GM13977 (cell line): ENCODE data around the gene C1orf87.

Experiments used
- DNase-seq: peaks from one replicate; pipeline ENCODE4 v3.0.0; 2012; ENCODE audit warnings: low spot score
- CTCF ChIP-seq: IDR thresholded peaks from 2 replicates; pipeline ENCODE4 v1.5.1; 2012; ENCODE audit warnings: mild to moderate bottlenecking, control low read depth; ENCODE audit not compliant: insufficient read depth; ENCODE audit errors: extremely low read depth, missing control alignments
- in situ Hi-C: fragments of 300-500 bp; cut with MboI; formaldehyde crosslinking; loops from one replicate; pipeline ENCODE4 v1.12.0; 2022; ENCODE audit warnings: low sequenced_read_pairs, low pct_unique_long_range_greater_than_20kb, mixed read lengths, inconsistent platforms; ENCODE audit not compliant: unreplicated experiment

C1orf87 gene

GRCh38 chr1:59948990-59949389, 124.6 kb downstream of the C1orf87 start:
- no peak for TF ChIP-seq CTCF
- in situ Hi-C loops, result no loop called here
- DNase-seq, result no peak

- peak; percentile 85 for TF ChIP-seq CTCF
- in situ Hi-C loops, result no loop called here
- peak; percentile 54 for DNase-seq
Observed at GRCh38 chr1:59947047-59947938, 126.3 kb downstream of the C1orf87 start.

- no peak for TF ChIP-seq CTCF
- in situ Hi-C loops, result no loop called here
- no peak for DNase-seq
Observed at GRCh38 chr1:59945790-59946189, 127.8 kb downstream of the C1orf87 start.
